CD4-positive, CD25-positive, alpha-beta regulatory T cell (primary cell): ENCODE results near the gene PODXL. TPM values are rescaled to one million over a fixed set of nuclear protein-coding genes. Genes with fewer than 3 reads are reported as not detected.

Experiments used
- ATAC-seq, 2 donors: fragments of 150-1000 bp; cut with Tn5 transposase; one replicate each; pipeline ENCODE4 v1.10.0; 2021; ENCODE audit warnings: low read depth in 2 of 2, moderate number of reproducible peaks in 2 of 2, moderate library complexity in 1 of 2
- DNase-seq, 3 donors: peaks; one replicate each; pipeline versions ENCODE4 v3.0.0 to v3.0.0-alpha.2; 2012 to 2022; ENCODE audit warnings: mixed read lengths in 1 of 3
- H3K27ac ChIP-seq: one replicate; pipeline ENCODE4 v1.7.0; 2013; ENCODE audit warnings: mild to moderate bottlenecking, low read length; ENCODE audit not compliant: insufficient read depth, poor library complexity, severe bottlenecking
- H3K27me3 ChIP-seq: one replicate; pipeline ENCODE4 v1.7.0; 2013; ENCODE audit warnings: low read length; ENCODE audit not compliant: control insufficient read depth, insufficient read depth
- H3K36me3 ChIP-seq: one replicate; pipeline ENCODE4 v1.7.0; 2013; ENCODE audit warnings: mild to moderate bottlenecking, low read length, moderate library complexity; ENCODE audit not compliant: control insufficient read depth, insufficient read depth
- H3K4me1 ChIP-seq: 2 replicates; pipeline ENCODE4 v1.7.0; 2013; ENCODE audit warnings: mild to moderate bottlenecking, low read length; ENCODE audit not compliant: insufficient read depth, control insufficient read depth, poor library complexity, severe bottlenecking
- H3K4me3 ChIP-seq: one replicate; pipeline ENCODE4 v1.7.0; 2013; ENCODE audit warnings: low read depth, mild to moderate bottlenecking, low read length, moderate library complexity
- H3K9me3 ChIP-seq, 2 experiments: 1 replicate in 1 of 2; 2 replicates in 1 of 2; pipeline ENCODE4 v1.7.0; 2013; ENCODE audit warnings: low read length in 2 of 2, mild to moderate bottlenecking in 1 of 2, moderate library complexity in 1 of 2; ENCODE audit not compliant: control insufficient read depth in 2 of 2
- H3K27ac Mint-ChIP-seq, 3 donors: one replicate each; pipeline ENCODE4 v1.8.0; 2020 to 2022; ENCODE audit warnings: mild to moderate bottlenecking in 3 of 3, mixed read lengths in 3 of 3, moderate library complexity in 2 of 3
- H3K27me3 Mint-ChIP-seq: one replicate; pipeline ENCODE4 v1.8.0; 2022; ENCODE audit warnings: mild to moderate bottlenecking, mixed read lengths
- H3K36me3 Mint-ChIP-seq: one replicate; pipeline ENCODE4 v1.8.0; 2020; ENCODE audit warnings: mixed read lengths
- H3K4me1 Mint-ChIP-seq, 4 donors: one replicate each; pipeline ENCODE4 v1.8.0; 2020 to 2022; ENCODE audit warnings: mixed read lengths in 4 of 4, mild to moderate bottlenecking in 1 of 4
- H3K4me3 Mint-ChIP-seq, 4 donors: one replicate each; pipeline ENCODE4 v1.8.0; 2020 to 2022; ENCODE audit warnings: mild to moderate bottlenecking in 4 of 4, mixed read lengths in 4 of 4, moderate library complexity in 3 of 4
- H3K9me3 Mint-ChIP-seq, 7 donors: one replicate each; pipeline ENCODE4 v1.8.0; 2020 to 2022; ENCODE audit warnings: mixed read lengths in 7 of 7, mild to moderate bottlenecking in 3 of 7, moderate library complexity in 2 of 7
- polyA plus RNA-seq, 4 donors: library from polyadenylated mRNA; unstranded; fragments of 300-500 nt; fragmentation: Illumina TruSeq; gene quantifications; one replicate each; pipeline ENCODE4 v1.2.3, GENCODE V29; 2021
- total RNA-seq: library from RNA; stranded (reverse); gene quantifications from one replicate; pipeline ENCODE4 v1.2.3, GENCODE V29; 2022

PODXL gene
- total and polyA plus RNA-seq, 5 donors from 2014 or later = 0.17 to 0.89 (median 0.34) TPM

- Histone ChIP-seq H3K9me3 (no peaks in the 10 kb centered on the region), H3K4me3 (no peak overlapping the region), H3K36me3 (no peaks in the 10 kb centered on the region), H3K27me3 (peaks cover 15% of the 10 kb centered on the region), H3K4me1 (peaks cover 17% of the 10 kb centered on the region), H3K27ac (no peak overlapping the region)
- ATAC-seq (no peak), DNase-seq (no peak)
- H3K27me3 Mint-ChIP-seq = peaks cover 46% of the 10 kb centered on the region
- H3K4me1 Mint-ChIP-seq = peaks cover under 1 to 14% (median under 1%) of the 10 kb centered on the region in 4 donors
- no peak overlapping the region for H3K4me3 Mint-ChIP-seq
- H3K9me3 Mint-ChIP-seq = peaks cover 0 to 1% (median 0%) of the 10 kb centered on the region in 7 donors
- no peak overlapping the region for H3K27ac Mint-ChIP-seq
- no peaks in the 10 kb centered on the region for H3K36me3 Mint-ChIP-seq
Observed at GRCh38 chr7:131552053-131552452, 4.4 kb downstream of the PODXL start.

- H3K4me1 Mint-ChIP-seq = peaks cover 0 to 12% (median 0%) of the 10 kb centered on the region in 4 donors
- Histone ChIP-seq H3K4me3 (no peak overlapping the region), H3K9me3 (no peaks in the 10 kb centered on the region), H3K27me3 (peaks cover 15% of the 10 kb centered on the region), H3K36me3 (no peaks in the 10 kb centered on the region), H3K27ac (no peak overlapping the region), H3K4me1 (peaks cover 8% of the 10 kb centered on the region)
- no peaks in the 10 kb centered on the region for H3K36me3 Mint-ChIP-seq
- no peak overlapping the region for H3K27ac Mint-ChIP-seq
- ATAC-seq = no peak
- H3K9me3 Mint-ChIP-seq = peaks cover 0 to 1% (median 0%) of the 10 kb centered on the region in 7 donors
- H3K4me3 Mint-ChIP-seq = no peak overlapping the region
- H3K27me3 Mint-ChIP-seq = peaks cover 42% of the 10 kb centered on the region
- no peak for DNase-seq
Observed at GRCh38 chr7:131550846-131551245, 5.6 kb downstream of the PODXL start.

GRCh38 chr7:131548371-131548770 is 8.1 kb downstream of the PODXL start:
- H3K4me3 Mint-ChIP-seq = no peak overlapping the region
- Histone ChIP-seq H3K27ac (no peak overlapping the region), H3K9me3 (no peaks in the 10 kb centered on the region), H3K27me3 (peaks cover 1% of the 10 kb centered on the region), H3K36me3 (no peaks in the 10 kb centered on the region), H3K4me1 (no peaks in the 10 kb centered on the region), H3K4me3 (no peak overlapping the region)
- DNase-seq (no peak), ATAC-seq (no peak)
- H3K27ac Mint-ChIP-seq = no peak overlapping the region
- no peaks in the 10 kb centered on the region for H3K36me3 Mint-ChIP-seq
- H3K9me3 Mint-ChIP-seq = peaks cover 0 to 1% (median 0%) of the 10 kb centered on the region in 7 donors
- peaks cover 21% of the 10 kb centered on the region for H3K27me3 Mint-ChIP-seq
- no peaks in the 10 kb centered on the region for H3K4me1 Mint-ChIP-seq

- no peaks in the 10 kb centered on the region for H3K36me3 Mint-ChIP-seq
- peaks cover 13% of the 10 kb centered on the region for H3K27me3 Mint-ChIP-seq
- H3K9me3 Mint-ChIP-seq = peaks cover 0 to 1% (median 0%) of the 10 kb centered on the region in 7 donors
Observed at GRCh38 chr7:131547589-131547988, 8.8 kb downstream of the PODXL start.

GRCh38 chr7:131546583-131547141 is 9.8 kb downstream of the PODXL start:
- Histone ChIP-seq H3K36me3 (no peaks in the 10 kb centered on the region), H3K27me3 (no peaks in the 10 kb centered on the region), H3K27ac (no peak overlapping the region), H3K4me3 (no peak overlapping the region), H3K9me3 (no peaks in the 10 kb centered on the region), H3K4me1 (no peaks in the 10 kb centered on the region)
- peaks cover 11% of the 10 kb centered on the region for H3K27me3 Mint-ChIP-seq
- H3K4me1 Mint-ChIP-seq = no peaks in the 10 kb centered on the region
- H3K4me3 Mint-ChIP-seq = no peak overlapping the region
- no peaks in the 10 kb centered on the region for H3K36me3 Mint-ChIP-seq
- H3K9me3 Mint-ChIP-seq = peaks cover 0 to 1% (median 0%) of the 10 kb centered on the region in 7 donors
- peak; percentile 16 to 63 (median 17) for DNase-seq
- H3K27ac Mint-ChIP-seq = no peak overlapping the region
- ATAC-seq = peak in 1 of 2 donors; percentile 37

More at GRCh38 chr7:131547589-131547988, 8.8 kb downstream of the PODXL start:
- Histone ChIP-seq H3K9me3 (no peaks in the 10 kb centered on the region), H3K4me3 (no peak overlapping the region), H3K36me3 (no peaks in the 10 kb centered on the region), H3K4me1 (no peaks in the 10 kb centered on the region), H3K27me3 (no peaks in the 10 kb centered on the region), H3K27ac (no peak overlapping the region)
- Mint-ChIP-seq H3K27ac (no peak overlapping the region), H3K4me1 (no peaks in the 10 kb centered on the region), H3K4me3 (no peak overlapping the region)
- ATAC-seq (no peak), DNase-seq (no peak)

GRCh38 chr7:131546126-131546525 is 10.3 kb downstream of the PODXL start:
- Mint-ChIP-seq H3K27ac (no peak overlapping the region), H3K27me3 (peaks cover 10% of the 10 kb centered on the region), H3K36me3 (no peaks in the 10 kb centered on the region), H3K4me3 (no peak overlapping the region), H3K4me1 (no peaks in the 10 kb centered on the region), H3K9me3 (peaks cover 0 to 1% (median 0%) of the 10 kb centered on the region in 7 donors)
- Histone ChIP-seq H3K9me3 (no peaks in the 10 kb centered on the region), H3K27me3 (no peaks in the 10 kb centered on the region), H3K27ac (no peak overlapping the region), H3K36me3 (no peaks in the 10 kb centered on the region), H3K4me1 (no peaks in the 10 kb centered on the region), H3K4me3 (no peak overlapping the region)
- ATAC-seq (no peak), DNase-seq (peak in 1 of 3 donors; percentile 13)

GRCh38 chr7:131544449-131545301 is 11.8 kb downstream of the PODXL start:
- H3K27ac ChIP-seq = no peak overlapping the region
- no peak overlapping the region for H3K4me3 ChIP-seq
- H3K36me3 Mint-ChIP-seq = no peaks in the 10 kb centered on the region
- no peaks in the 10 kb centered on the region for H3K27me3 ChIP-seq
- no peaks in the 10 kb centered on the region for H3K36me3 ChIP-seq
- no peaks in the 10 kb centered on the region for H3K9me3 Mint-ChIP-seq
- no peak overlapping the region for H3K4me3 Mint-ChIP-seq
- H3K27ac Mint-ChIP-seq = no peak overlapping the region
- H3K9me3 ChIP-seq = no peaks in the 10 kb centered on the region
- peak in 1 of 3 donors; percentile 23 for DNase-seq
- no peaks in the 10 kb centered on the region for H3K4me1 Mint-ChIP-seq
- no peaks in the 10 kb centered on the region for H3K4me1 ChIP-seq
- H3K27me3 Mint-ChIP-seq = no peaks in the 10 kb centered on the region
- ATAC-seq = no peak
